Measurements from ENCODE around the gene CCNY.

DNA sequence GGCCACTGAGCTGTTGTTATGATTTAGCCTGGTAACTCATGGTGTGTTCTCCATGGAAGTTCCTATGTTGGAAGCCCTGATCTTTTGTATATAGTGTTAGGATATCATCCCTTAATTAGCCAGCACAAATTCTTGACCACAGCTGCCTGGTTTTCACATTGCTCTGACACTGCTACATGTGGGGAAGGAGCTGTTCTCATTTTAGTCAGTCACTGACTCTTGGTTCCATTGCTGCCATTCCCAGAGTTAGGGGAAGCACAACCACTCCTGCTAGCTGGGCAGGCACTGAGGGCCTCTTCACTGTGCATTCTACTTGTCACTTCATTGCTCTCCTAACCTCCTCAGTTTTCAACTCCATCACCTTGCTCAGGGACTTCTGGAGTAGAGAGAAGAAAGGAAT, 170.4 kb downstream of the CCNY start:
- TF ChIP-seq ZNF451 (CRISPR knock-in tag; IDR thresholded peaks at IDR 0.05) = no peak
- TF ChIP-seq KLF16 (CRISPR knock-in tag; IDR thresholded peaks at IDR 0.05) = no peak
- TF ChIP-seq, protein P1, sequence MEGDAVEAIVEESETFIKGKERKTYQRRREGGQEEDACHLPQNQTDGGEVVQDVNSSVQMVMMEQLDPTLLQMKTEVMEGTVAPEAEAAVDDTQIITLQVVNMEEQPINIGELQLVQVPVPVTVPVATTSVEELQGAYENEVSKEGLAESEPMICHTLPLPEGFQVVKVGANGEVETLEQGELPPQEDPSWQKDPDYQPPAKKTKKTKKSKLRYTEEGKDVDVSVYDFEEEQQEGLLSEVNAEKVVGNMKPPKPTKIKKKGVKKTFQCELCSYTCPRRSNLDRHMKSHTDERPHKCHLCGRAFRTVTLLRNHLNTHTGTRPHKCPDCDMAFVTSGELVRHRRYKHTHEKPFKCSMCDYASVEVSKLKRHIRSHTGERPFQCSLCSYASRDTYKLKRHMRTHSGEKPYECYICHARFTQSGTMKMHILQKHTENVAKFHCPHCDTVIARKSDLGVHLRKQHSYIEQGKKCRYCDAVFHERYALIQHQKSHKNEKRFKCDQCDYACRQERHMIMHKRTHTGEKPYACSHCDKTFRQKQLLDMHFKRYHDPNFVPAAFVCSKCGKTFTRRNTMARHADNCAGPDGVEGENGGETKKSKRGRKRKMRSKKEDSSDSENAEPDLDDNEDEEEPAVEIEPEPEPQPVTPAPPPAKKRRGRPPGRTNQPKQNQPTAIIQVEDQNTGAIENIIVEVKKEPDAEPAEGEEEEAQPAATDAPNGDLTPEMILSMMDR (CRISPR knock-in tag; IDR thresholded peaks at IDR 0.05) = no peak
- no peak for TF ChIP-seq FOXJ3 (CRISPR knock-in tag; IDR thresholded peaks at IDR 0.05; ENCODE audit: borderline replicate concordance)
- no peak for TF ChIP-seq PRPF4 (IDR thresholded peaks at IDR 0.05; ENCODE audit: low read depth, low read length, poor library complexity, severe bottlenecking)
- no peak for TF ChIP-seq KLF12 (CRISPR knock-in tag; IDR thresholded peaks at IDR 0.05; ENCODE audit: borderline replicate concordance)

All from HepG2 (cell line).